GM12892 (cell line): Measurements from ENCODE around the gene P2RY11.

Experiments
- POLR2A ChIP-seq: IDR thresholded peaks from 2 replicates; pipeline ENCODE4 v1.6.1; 2011; ENCODE audit warnings: low read depth, low read length, control low read depth
- POLR2AphosphoS5 ChIP-seq: IDR thresholded peaks from 2 replicates; pipeline ENCODE4 v1.6.1; 2011; ENCODE audit warnings: low read depth, low read length, control low read depth

- TF ChIP-seq POLR2A (no peak), POLR2AphosphoS5 (0 out of 2 replicates have a peak, but pooled peaks have one; percentile 3)
Measured at GRCh38 chr19:10144361-10144760, 32.9 kb downstream of the P2RY11 start.
